HL-60 (cell line): ENCODE measurements around the gene DENND1A.

ENCODE experiments used
- CTCF ChIP-seq: IDR thresholded peaks from one replicate; pipeline ENCODE4 v1.5.1; 2011; ENCODE audit warnings: low read length, control low read depth, inconsistent platforms; ENCODE audit not compliant: insufficient read depth
- POLR2AphosphoS5 ChIP-seq: IDR thresholded peaks from 2 replicates; pipeline ENCODE4 v1.6.1; 2012; ENCODE audit warnings: low read depth

GRCh38 chr9:123776708-123777537 is 153.0 kb downstream of the DENND1A start:
- TF ChIP-seq POLR2AphosphoS5 (no peak), CTCF (no peak)
